ENCODE measurements around the gene F5.
"Not testable (repeated sequence)": the region's sequence is repeated elsewhere in the genome, so short reads cannot be mapped to it uniquely, and the experiment has no call there.

Gene F5

GRCh38 chr1:169545472-169545871 is 40.8 kb downstream of the F5 start:
- H2BK15ac ChIP-seq (ENCODE audit: low read depth, poor library complexity, severe bottlenecking), result no peak overlapping the region
- no peaks in the 10 kb centered on the region for H3K4me1 ChIP-seq (ENCODE audit: control insufficient read depth, insufficient read depth, low read depth, low read length)
- no peaks in the 10 kb centered on the region for H3K79me1 ChIP-seq (replicated peaks; ENCODE audit: low read length, poor library complexity, severe bottlenecking)
- H3K23ac ChIP-seq (ENCODE audit: low read length in 2 of 2), result no peak overlapping the region
- H2AFZ ChIP-seq (ENCODE audit: low read depth, low read length), result no peak overlapping the region
- no peak overlapping the region for H2BK5ac ChIP-seq (ENCODE audit: low read depth, low read length, poor library complexity, severe bottlenecking)
- H4K8ac ChIP-seq (ENCODE audit: low read length), result no peak overlapping the region
- no peaks in the 10 kb centered on the region for H3K36me3 ChIP-seq (ENCODE audit: control insufficient read depth in 1 of 2, insufficient read depth in 2 of 2, low read depth in 1 of 2, low read length in 2 of 2)
- peaks cover 0 to 10% of the 10 kb centered on the region in 2 experiments for H3K27me3 ChIP-seq (ENCODE audit: control insufficient read depth in 1 of 2, insufficient read depth in 1 of 2, low read length in 2 of 2)
- H3K4me2 ChIP-seq (ENCODE audit: low read length, poor library complexity, severe bottlenecking), result no peak overlapping the region
- no peak overlapping the region for H4K91ac ChIP-seq (ENCODE audit: low read length)
- no peaks in the 10 kb centered on the region for H3K9me3 ChIP-seq (ENCODE audit: control insufficient read depth, low read length)
- no peak overlapping the region for H2AK5ac ChIP-seq (ENCODE audit: low read length, severe bottlenecking)
- H3K27ac ChIP-seq (ENCODE audit: low read length, poor library complexity, severe bottlenecking), result no peak overlapping the region
- H3K4ac ChIP-seq (ENCODE audit: low read depth in 1 of 2, low read length in 2 of 2), result no peak overlapping the region
- H3K18ac ChIP-seq (ENCODE audit: low read depth in 1 of 2, low read length in 2 of 2), result no peak overlapping the region
- no peak for DNase-seq
- WGBS, result 100% methylated on average over 2 of the region's 2 CpGs
- H3K9ac ChIP-seq (ENCODE audit: low read length), result no peak overlapping the region
- H3K14ac ChIP-seq (ENCODE audit: low read length in 2 of 2), result no peak overlapping the region
- H2BK120ac ChIP-seq (ENCODE audit: low read depth, low read length), result no peak overlapping the region
- H3K4me3 ChIP-seq (ENCODE audit: insufficient read depth in 1 of 2, low read depth in 1 of 2, low read length in 2 of 2), result no peak overlapping the region
- H2BK12ac ChIP-seq (ENCODE audit: low read length in 2 of 2), result no peak overlapping the region

DNA sequence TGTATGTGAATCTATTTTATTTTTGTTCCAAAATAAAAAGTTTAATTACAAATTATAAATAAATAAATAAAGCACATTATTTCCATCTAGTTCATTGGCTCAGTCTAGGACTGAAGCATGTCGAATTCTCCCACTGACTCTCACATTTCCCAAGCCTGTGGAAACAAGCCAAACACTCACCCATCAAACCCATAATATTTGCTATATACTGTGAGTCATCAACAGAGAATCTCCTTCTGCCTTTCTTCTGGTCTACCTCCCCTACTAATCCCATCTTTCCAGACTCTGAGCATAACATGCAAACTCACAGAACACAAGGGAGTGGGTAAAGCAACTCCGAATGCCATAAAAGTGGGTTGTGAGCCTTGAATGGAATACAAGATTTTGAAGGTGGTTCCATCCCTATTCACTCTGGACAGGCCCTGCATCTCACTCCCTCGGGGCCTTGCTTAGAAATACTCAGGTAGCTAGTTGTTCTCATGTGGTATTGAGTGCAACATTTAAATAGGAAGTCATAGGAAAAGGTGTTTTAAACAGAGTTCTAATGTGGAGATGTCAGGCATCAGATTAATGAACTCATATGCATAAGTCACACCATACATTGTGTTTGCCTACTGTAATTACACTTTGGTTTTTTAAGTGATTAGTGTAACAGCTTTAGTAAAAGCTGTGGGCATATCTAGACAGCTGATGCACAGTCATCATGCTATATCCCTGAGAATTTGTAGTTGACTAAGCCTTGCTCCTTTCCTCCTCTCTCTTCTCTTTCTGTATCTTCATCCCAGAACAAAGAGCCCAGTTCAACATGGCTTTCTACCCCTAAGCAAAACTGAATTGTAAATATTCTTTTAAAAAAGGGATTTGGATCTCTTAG is 47.0 kb downstream of the F5 start:
- H3K36me3 ChIP-seq (ENCODE audit: control insufficient read depth in 1 of 2, insufficient read depth in 2 of 2, low read depth in 1 of 2, low read length in 2 of 2), result no peaks in the 10 kb centered on the region
- 80% methylated on average over 3 of the region's 3 CpGs for WGBS
- no peaks in the 10 kb centered on the region for H3K9me3 ChIP-seq (ENCODE audit: control insufficient read depth, low read length)
- H2AFZ ChIP-seq (ENCODE audit: low read depth, low read length), result no peak overlapping the region
- H2BK5ac ChIP-seq (ENCODE audit: low read depth, low read length, poor library complexity, severe bottlenecking), result no peak overlapping the region
- DNase-seq, result peak; percentile 56
- no peaks in the 10 kb centered on the region for H3K4me1 ChIP-seq (ENCODE audit: control insufficient read depth, insufficient read depth, low read depth, low read length)
- no peak overlapping the region for H4K91ac ChIP-seq (ENCODE audit: low read length)
- no peak overlapping the region for H4K8ac ChIP-seq (ENCODE audit: low read length)
- H2BK15ac ChIP-seq (ENCODE audit: low read depth, poor library complexity, severe bottlenecking), result no peak overlapping the region
- peak overlapping the region; percentile 18 for H3K27ac ChIP-seq (ENCODE audit: low read length, poor library complexity, severe bottlenecking)
- no peaks in the 10 kb centered on the region for H3K79me1 ChIP-seq (replicated peaks; ENCODE audit: low read length, poor library complexity, severe bottlenecking)
- no peak overlapping the region for H3K4me3 ChIP-seq (ENCODE audit: insufficient read depth in 1 of 2, low read depth in 1 of 2, low read length in 2 of 2)
- H3K9ac ChIP-seq (ENCODE audit: low read length), result no peak overlapping the region
- no peak overlapping the region for H3K23ac ChIP-seq (ENCODE audit: low read length in 2 of 2)
- no peak overlapping the region for H3K14ac ChIP-seq (ENCODE audit: low read length in 2 of 2)
- no peak overlapping the region for H3K4me2 ChIP-seq (ENCODE audit: low read length, poor library complexity, severe bottlenecking)
- no peak overlapping the region for H3K18ac ChIP-seq (ENCODE audit: low read depth in 1 of 2, low read length in 2 of 2)
- peaks cover 0 to 10% of the 10 kb centered on the region in 2 experiments for H3K27me3 ChIP-seq (ENCODE audit: control insufficient read depth in 1 of 2, insufficient read depth in 1 of 2, low read length in 2 of 2)
- H2AK5ac ChIP-seq (ENCODE audit: low read length, severe bottlenecking), result no peak overlapping the region
- H2BK120ac ChIP-seq (ENCODE audit: low read depth, low read length), result no peak overlapping the region
- H3K4ac ChIP-seq (ENCODE audit: low read depth in 1 of 2, low read length in 2 of 2), result no peak overlapping the region
- H2BK12ac ChIP-seq (ENCODE audit: low read length in 2 of 2), result no peak overlapping the region

GRCh38 chr1:169534653-169535052 is 51.6 kb downstream of the F5 start:
- H4K91ac ChIP-seq (ENCODE audit: low read length), result no peak overlapping the region
- H2AK5ac ChIP-seq (ENCODE audit: low read length, severe bottlenecking), result no peak overlapping the region
- no peak overlapping the region for H2BK120ac ChIP-seq (ENCODE audit: low read depth, low read length)
- H2AFZ ChIP-seq (ENCODE audit: low read depth, low read length), result no peak overlapping the region
- no peak overlapping the region for H2BK15ac ChIP-seq (ENCODE audit: low read depth, poor library complexity, severe bottlenecking)
- H3K9me3 ChIP-seq (ENCODE audit: control insufficient read depth, low read length), result no peaks in the 10 kb centered on the region
- no peaks in the 10 kb centered on the region for H3K79me1 ChIP-seq (replicated peaks; ENCODE audit: low read length, poor library complexity, severe bottlenecking)
- 100% methylated on average over 2 of the region's 2 CpGs for WGBS
- H2BK5ac ChIP-seq (ENCODE audit: low read depth, low read length, poor library complexity, severe bottlenecking), result no peak overlapping the region
- H3K27ac ChIP-seq (ENCODE audit: low read length, poor library complexity, severe bottlenecking), result no peak overlapping the region
- DNase-seq, result no peak
- H3K4me2 ChIP-seq (ENCODE audit: low read length, poor library complexity, severe bottlenecking), result no peak overlapping the region
- no peaks in the 10 kb centered on the region for H3K36me3 ChIP-seq (ENCODE audit: control insufficient read depth in 1 of 2, insufficient read depth in 2 of 2, low read depth in 1 of 2, low read length in 2 of 2)
- H3K4me3 ChIP-seq (ENCODE audit: insufficient read depth in 1 of 2, low read depth in 1 of 2, low read length in 2 of 2), result no peak overlapping the region
- no peak overlapping the region for H3K4ac ChIP-seq (ENCODE audit: low read depth in 1 of 2, low read length in 2 of 2)
- no peak overlapping the region for H3K9ac ChIP-seq (ENCODE audit: low read length)
- no peak overlapping the region for H4K8ac ChIP-seq (ENCODE audit: low read length)
- no peak overlapping the region for H3K18ac ChIP-seq (ENCODE audit: low read depth in 1 of 2, low read length in 2 of 2)
- H3K14ac ChIP-seq (ENCODE audit: low read length in 2 of 2), result no peak overlapping the region
- H3K23ac ChIP-seq (ENCODE audit: low read length in 2 of 2), result no peak overlapping the region
- H3K4me1 ChIP-seq (ENCODE audit: control insufficient read depth, insufficient read depth, low read depth, low read length), result no peaks in the 10 kb centered on the region
- H2BK12ac ChIP-seq (ENCODE audit: low read length in 2 of 2), result no peak overlapping the region
- no peaks in the 10 kb centered on the region for H3K27me3 ChIP-seq (ENCODE audit: control insufficient read depth in 1 of 2, insufficient read depth in 1 of 2, low read length in 2 of 2)

- not testable (repeated sequence) for H3K23ac ChIP-seq (ENCODE audit: low read length in 2 of 2); H3K4me2 ChIP-seq (ENCODE audit: low read length, poor library complexity, severe bottlenecking); H3K4me1 ChIP-seq (ENCODE audit: control insufficient read depth, insufficient read depth, low read depth, low read length); H4K91ac ChIP-seq (ENCODE audit: low read length); H2AK5ac ChIP-seq (ENCODE audit: low read length, severe bottlenecking); H2BK12ac ChIP-seq (ENCODE audit: low read length in 2 of 2); H3K9ac ChIP-seq (ENCODE audit: low read length); H3K79me1 ChIP-seq (replicated peaks; ENCODE audit: low read length, poor library complexity, severe bottlenecking); H3K9me3 ChIP-seq (ENCODE audit: control insufficient read depth, low read length); H3K14ac ChIP-seq (ENCODE audit: low read length in 2 of 2); DNase-seq; H2AFZ ChIP-seq (ENCODE audit: low read depth, low read length); H3K27ac ChIP-seq (ENCODE audit: low read length, poor library complexity, severe bottlenecking); H3K4me3 ChIP-seq (ENCODE audit: insufficient read depth in 1 of 2, low read depth in 1 of 2, low read length in 2 of 2); H3K4ac ChIP-seq (ENCODE audit: low read depth in 1 of 2, low read length in 2 of 2); H3K27me3 ChIP-seq (ENCODE audit: control insufficient read depth in 1 of 2, insufficient read depth in 1 of 2, low read length in 2 of 2); H2BK5ac ChIP-seq (ENCODE audit: low read depth, low read length, poor library complexity, severe bottlenecking); H2BK15ac ChIP-seq (ENCODE audit: low read depth, poor library complexity, severe bottlenecking); H3K18ac ChIP-seq (ENCODE audit: low read depth in 1 of 2, low read length in 2 of 2); H4K8ac ChIP-seq (ENCODE audit: low read length); H2BK120ac ChIP-seq (ENCODE audit: low read depth, low read length); H3K36me3 ChIP-seq (ENCODE audit: control insufficient read depth in 1 of 2, insufficient read depth in 2 of 2, low read depth in 1 of 2, low read length in 2 of 2)
- WGBS, result 96% methylated on average over 9 of the region's 9 CpGs
Observed at GRCh38 chr1:169533528-169534190, 52.6 kb downstream of the F5 start.
